ENCODE data around the gene AATK.

- no peak for TF ChIP-seq CTCF (IDR thresholded peaks at IDR 0.05; ENCODE audit: low read depth, low read length, poor library complexity, severe bottlenecking)
- no peak for TF ChIP-seq EZH2phosphoT487 (IDR thresholded peaks at IDR 0.05; ENCODE audit: borderline replicate concordance, low read length)
These were observed 13.7 kb downstream of the AATK start for GRCh38 chr17:81152288-81152828.
